ENCODE measurements around the gene SPG7.

DNA sequence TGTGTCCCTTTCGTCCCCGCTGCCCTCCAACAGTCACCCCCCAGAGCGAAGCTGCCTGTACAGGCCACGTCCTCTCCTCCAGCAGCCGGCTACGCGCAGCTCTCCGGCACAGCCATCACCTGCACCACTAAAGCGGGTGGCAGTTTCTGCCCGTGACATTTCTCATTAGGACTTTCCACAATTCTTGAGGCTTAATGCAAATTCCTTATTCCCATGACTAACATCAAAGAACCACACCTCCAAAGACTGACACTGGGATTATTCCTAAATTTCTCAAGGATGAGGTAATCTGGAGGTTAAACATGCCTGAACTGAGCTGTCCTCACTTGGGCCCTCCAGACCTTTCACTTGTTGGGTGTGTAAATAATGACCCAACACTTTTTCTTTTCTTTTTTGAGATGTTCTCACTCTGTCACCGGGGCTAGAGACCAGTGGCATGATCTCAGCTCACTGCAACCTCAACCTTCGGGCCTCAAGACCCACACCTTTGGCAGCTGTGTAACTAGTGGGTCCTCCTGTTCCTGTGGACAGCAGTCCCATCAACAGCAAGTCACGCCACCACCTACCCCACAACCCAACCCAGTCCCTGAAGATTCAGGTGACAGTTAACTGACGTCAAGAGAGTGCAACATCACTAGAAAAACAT, 29.5 kb upstream of the SPG7 start:
- TF ChIP-seq CTCF (IDR thresholded peaks at IDR 0.05) (no peak), E2F1 (CRISPR knock-in tag; IDR thresholded peaks at IDR 0.05) (no peak), AFF4 (CRISPR knock-in tag; IDR thresholded peaks at IDR 0.05; ENCODE audit: borderline replicate concordance) (no peak), NR3C1 (CRISPR knock-in tag; conservative IDR thresholded peaks at IDR 0.05; ENCODE audit: low read depth) (no peak), TEAD4 (CRISPR knock-in tag; IDR thresholded peaks at IDR 0.05) (no peak), ZNF416 (CRISPR knock-in tag; IDR thresholded peaks at IDR 0.05) (no peak), ATF2 (CRISPR knock-in tag; IDR thresholded peaks at IDR 0.05; ENCODE audit: borderline replicate concordance, low read depth) (no peak), E2F4 (CRISPR knock-in tag; IDR thresholded peaks at IDR 0.05; ENCODE audit: borderline replicate concordance, low read depth) (no peak)
- TF ChIP-seq, protein P1, sequence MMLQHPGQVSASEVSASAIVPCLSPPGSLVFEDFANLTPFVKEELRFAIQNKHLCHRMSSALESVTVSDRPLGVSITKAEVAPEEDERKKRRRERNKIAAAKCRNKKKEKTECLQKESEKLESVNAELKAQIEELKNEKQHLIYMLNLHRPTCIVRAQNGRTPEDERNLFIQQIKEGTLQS (CRISPR knock-in tag; conservative IDR thresholded peaks at IDR 0.05) = no peak
- TF ChIP-seq, protein P2, sequence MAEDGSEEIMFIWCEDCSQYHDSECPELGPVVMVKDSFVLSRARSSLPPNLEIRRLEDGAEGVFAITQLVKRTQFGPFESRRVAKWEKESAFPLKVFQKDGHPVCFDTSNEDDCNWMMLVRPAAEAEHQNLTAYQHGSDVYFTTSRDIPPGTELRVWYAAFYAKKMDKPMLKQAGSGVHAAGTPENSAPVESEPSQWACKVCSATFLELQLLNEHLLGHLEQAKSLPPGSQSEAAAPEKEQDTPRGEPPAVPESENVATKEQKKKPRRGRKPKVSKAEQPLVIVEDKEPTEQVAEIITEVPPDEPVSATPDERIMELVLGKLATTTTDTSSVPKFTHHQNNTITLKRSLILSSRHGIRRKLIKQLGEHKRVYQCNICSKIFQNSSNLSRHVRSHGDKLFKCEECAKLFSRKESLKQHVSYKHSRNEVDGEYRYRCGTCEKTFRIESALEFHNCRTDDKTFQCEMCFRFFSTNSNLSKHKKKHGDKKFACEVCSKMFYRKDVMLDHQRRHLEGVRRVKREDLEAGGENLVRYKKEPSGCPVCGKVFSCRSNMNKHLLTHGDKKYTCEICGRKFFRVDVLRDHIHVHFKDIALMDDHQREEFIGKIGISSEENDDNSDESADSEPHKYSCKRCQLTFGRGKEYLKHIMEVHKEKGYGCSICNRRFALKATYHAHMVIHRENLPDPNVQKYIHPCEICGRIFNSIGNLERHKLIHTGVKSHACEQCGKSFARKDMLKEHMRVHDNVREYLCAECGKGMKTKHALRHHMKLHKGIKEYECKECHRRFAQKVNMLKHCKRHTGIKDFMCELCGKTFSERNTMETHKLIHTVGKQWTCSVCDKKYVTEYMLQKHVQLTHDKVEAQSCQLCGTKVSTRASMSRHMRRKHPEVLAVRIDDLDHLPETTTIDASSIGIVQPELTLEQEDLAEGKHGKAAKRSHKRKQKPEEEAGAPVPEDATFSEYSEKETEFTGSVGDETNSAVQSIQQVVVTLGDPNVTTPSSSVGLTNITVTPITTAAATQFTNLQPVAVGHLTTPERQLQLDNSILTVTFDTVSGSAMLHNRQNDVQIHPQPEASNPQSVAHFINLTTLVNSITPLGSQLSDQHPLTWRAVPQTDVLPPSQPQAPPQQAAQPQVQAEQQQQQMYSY (CRISPR knock-in tag; IDR thresholded peaks at IDR 0.05) = no peak
- TF ChIP-seq, protein P3, sequence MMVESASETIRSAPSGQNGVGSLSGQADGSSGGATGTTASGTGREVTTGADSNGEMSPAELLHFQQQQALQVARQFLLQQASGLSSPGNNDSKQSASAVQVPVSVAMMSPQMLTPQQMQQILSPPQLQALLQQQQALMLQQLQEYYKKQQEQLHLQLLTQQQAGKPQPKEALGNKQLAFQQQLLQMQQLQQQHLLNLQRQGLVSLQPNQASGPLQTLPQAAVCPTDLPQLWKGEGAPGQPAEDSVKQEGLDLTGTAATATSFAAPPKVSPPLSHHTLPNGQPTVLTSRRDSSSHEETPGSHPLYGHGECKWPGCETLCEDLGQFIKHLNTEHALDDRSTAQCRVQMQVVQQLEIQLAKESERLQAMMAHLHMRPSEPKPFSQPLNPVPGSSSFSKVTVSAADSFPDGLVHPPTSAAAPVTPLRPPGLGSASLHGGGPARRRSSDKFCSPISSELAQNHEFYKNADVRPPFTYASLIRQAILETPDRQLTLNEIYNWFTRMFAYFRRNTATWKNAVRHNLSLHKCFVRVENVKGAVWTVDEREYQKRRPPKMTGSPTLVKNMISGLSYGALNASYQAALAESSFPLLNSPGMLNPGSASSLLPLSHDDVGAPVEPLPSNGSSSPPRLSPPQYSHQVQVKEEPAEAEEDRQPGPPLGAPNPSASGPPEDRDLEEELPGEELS (CRISPR knock-in tag; IDR thresholded peaks at IDR 0.05) = no peak

Measured in WTC11 (cell line).